NCI-H2081 (cell line): ENCODE measurements around the gene DUS3L.
"Not testable (repeated sequence)": the region's sequence is repeated elsewhere in the genome, so short reads cannot be mapped to it uniquely, and the experiment has no call there.

Source experiments
- DNase-seq, 2 experiments: peaks; one replicate each; lab custom pipeline; 2025; lab: John Stamatoyannopoulos, UW

Gene DUS3L

DNA sequence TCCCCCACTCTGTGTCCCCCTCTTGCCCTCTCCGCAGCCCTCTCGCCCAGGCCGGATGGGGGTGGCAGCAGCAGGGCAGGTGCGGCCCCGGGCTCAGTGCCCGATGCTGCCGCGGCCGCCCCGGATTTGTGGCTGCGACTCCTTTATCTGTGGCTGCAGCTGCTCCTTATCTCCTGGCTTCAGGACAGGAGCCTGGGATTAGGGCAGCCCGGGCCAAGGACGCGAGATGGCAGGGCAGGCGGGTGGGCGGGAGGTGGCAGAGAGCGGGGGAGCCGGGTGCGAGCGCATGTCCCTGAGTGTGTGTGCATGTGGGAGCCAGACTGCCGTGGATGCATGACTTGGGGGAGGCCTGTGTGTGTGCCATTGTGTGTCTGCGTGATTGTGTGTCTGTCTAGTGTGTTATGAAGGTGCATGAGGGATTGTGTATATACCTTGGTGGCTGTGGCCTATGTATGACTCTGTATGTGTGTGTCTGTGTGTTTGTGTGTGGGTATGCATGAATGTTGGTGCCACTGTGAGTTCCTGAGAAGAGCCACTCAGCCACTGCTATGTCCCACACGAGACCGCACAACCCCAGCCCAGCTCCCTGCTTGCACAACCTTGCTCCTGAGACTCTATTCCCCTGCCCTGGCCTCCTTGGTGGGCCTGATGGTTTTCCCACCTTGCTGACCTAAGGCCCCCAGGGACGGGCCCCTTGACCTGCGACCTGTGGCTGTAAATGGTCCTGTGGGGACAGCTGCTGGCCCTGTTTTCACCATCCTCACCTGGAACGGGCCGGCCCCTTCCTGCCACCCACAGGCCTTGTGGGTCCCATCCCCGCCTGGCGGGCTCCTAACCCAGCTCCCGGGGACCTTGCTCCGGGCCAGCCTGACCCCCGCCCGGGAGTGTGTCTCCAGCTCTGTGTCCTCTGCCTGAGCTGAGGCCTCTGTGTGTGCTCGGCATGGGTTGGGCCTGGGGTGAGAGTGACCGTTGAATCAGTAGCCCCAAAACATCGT is 8.6 kb upstream of the DUS3L start:
- peak in 1 of 2 experiments; percentile 19 for DNase-seq

DNA sequence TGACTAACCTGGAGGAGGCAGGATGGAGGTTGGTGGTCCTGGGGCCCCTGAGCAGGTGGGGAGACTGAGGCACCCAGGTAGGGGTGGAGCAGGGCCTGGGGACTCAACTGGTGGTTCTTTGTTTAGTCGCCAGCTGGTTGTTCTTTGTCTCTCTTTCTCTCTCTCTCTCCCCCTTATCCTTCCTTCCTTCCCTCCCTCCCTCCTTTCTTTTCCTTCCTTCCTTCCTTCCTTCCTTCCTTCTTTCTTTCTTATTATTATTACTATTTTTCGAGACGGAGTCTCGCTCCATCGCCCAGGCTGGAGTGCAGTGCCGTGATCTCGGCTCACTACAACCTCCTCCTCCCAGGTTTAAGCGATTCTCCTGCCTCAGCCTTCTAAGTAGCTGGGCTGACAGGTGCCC is 7.3 kb upstream of the DUS3L start:
- DNase-seq = no peak

DNA sequence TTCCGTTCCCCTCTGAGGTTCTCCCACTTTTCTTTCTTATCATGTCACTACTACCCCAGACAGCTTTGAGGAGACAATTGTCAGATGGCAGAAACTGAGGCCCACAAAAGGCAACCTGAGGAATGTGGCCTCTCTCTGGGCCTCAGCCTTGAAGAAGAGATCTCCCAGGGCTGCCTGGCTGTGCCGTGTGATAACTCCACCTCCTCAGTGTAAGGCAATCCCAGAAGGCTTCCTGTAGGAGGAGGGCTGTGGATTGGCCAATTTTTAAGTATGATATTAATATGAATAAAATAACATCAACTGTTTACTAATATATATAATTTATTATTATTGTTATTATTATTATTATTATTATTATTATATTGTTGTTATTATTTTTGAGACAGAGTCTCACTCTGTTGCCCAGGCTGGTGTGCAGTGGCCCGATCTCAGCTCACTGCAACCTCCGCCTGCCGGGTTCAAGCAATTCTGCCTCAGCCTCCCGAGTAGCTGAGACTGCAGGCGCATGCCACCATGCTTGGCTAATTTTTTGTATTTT is 4.5 kb upstream of the DUS3L start:
- DNase-seq = no peak

DNA sequence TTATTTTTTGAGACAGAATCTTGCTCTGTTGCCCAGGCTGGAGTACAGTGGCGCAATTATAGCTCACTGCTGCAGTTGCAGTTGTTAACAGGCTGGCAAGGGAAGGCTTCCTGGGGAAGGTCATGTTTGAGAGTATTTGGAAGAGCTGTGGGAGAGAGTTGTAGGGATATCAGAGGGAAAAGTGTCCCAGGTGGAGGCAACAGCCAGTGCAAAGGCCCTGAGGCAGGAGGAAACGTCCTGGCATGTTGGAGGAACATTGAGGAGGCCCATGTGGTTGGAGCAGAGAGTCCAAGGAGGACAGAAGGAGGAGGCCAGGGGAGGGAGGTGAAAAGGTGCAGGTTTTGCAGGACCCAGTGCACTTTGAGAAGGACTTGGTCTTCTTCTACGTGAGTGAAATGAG is 2.2 kb upstream of the DUS3L start:
- no peak for DNase-seq

DNA sequence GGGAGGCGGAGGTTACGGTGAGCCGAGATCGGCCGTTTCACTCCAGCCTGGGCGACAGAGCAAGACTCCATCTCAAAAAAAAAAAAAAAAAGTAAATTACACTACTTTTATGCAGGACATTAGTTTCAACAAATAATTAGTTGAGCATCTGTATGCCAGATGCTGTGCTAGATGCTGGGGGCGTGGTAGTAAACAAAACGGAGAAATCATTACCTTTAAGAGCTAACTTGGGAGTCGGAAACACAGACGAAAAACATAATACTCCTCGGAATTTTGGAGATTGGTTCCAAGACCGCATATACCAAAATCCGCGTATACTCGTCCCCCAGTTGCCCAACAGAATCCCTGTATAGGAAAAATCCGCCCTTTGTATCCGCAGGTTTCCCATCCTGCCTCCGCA is 1.3 kb upstream of the DUS3L start:
- DNase-seq = no peak

DNA sequence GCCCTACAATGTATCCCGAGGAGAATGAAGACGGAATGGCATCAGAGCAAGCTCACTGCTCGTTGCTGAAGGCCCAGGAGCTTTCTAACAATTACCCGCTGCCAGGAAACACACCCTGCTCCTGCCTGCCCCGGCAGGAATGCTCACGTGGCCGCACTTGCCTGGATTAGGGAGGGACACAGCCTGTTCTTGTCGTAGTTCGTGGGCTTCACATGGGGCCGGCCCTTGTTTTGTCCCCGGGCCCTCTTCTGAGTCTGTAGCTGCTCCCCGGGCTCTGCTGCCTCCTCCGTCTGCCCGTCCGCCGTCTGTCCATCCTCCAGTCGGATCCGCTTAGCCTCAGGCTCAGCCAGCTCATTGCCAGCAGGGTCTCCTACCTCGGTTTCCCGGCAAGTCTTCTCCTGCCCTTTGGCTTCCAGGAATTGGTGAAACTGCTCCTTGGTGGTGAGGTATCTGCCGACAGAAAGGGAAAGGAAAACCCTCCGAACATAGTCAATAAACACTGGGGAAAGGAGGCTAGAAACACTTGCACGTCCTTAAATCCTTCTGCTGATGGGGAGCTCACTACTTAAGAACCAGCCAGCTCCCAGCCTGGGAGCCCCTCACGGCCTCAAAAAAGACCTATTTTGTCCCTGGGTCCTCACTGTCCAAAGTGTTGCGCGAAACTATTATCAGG is 941 bp downstream of the DUS3L start:
- DNase-seq = no peak

DNA sequence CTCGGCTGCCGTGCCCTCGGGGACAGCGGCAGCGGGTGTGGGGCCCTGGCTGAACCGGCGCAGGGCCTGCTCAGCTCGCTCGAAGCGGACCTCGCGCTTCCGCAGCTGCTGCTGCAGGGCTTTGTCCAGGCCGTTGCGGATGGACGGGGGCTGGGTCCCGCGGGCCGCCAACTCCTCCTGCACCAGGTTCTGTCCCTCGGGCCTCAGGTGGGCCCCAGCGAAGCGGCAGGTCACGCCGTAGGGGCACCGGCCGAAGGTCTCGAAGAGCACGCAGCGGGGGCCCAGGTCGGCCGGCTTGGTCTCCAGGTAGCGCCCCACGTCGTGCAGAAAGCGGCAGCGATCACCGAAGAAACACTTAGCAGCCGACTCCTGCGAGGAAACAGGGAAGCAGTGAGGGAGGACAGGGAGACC is 1.6 kb downstream of the DUS3L start:
- no peak for DNase-seq

DNA sequence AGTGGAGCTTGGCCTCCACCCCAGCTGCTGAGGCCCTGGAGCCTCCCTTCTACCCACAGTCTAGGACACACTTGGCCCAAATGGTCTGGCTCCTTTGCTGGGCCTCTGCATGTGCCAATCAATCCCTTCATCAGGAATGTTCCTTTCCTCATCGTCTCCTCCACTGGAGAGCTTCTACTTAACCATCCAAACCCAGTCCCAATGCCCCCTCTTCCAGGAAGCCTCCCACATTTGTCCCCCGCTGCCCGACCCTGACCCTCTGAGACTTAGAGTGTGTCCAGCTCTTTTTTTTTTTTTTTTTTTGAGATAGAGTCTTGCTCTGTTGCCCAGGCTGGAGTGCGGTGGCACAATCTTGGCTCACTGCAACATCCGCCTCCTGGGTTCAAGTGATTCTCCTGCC is 2.5 kb downstream of the DUS3L start:
- DNase-seq = no peak

DNA sequence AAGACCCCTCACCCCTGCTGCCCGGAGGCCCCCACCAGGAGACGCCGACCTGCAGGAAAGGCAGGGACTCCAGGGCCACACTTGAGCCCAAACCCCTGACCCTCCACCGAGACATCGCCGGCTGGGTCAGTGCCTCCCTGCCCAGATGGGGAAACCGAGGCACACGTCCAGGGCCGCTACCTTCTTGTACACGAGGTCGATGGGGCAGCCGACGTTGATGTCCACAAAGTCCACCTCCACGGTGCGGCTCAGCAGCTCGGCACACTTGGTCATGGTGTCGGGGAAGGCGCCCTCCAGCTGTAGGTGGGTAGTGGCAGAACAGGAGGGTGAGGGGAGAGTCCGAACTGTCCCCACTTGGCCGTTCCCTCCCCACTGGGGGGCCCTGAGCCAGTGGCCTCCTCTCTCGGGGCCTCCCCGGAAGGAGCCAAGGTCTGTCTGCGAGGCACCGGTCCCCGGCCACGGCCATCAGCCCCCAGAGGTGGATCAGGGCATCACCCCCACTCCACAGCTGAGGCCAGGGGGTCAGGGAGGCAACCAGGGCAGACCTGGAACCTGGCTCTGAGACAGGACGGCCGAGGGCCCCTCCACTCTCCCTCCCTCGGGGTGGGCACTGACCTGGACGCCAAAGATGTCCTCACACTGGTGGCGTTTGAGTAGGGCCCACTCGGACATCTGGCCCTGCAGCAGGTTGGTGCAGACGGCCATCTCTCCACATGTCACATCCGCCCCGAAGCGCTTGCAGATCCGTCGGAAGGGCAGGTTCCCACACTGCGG is 3.4 kb downstream of the DUS3L start:
- no peak for DNase-seq

DNA sequence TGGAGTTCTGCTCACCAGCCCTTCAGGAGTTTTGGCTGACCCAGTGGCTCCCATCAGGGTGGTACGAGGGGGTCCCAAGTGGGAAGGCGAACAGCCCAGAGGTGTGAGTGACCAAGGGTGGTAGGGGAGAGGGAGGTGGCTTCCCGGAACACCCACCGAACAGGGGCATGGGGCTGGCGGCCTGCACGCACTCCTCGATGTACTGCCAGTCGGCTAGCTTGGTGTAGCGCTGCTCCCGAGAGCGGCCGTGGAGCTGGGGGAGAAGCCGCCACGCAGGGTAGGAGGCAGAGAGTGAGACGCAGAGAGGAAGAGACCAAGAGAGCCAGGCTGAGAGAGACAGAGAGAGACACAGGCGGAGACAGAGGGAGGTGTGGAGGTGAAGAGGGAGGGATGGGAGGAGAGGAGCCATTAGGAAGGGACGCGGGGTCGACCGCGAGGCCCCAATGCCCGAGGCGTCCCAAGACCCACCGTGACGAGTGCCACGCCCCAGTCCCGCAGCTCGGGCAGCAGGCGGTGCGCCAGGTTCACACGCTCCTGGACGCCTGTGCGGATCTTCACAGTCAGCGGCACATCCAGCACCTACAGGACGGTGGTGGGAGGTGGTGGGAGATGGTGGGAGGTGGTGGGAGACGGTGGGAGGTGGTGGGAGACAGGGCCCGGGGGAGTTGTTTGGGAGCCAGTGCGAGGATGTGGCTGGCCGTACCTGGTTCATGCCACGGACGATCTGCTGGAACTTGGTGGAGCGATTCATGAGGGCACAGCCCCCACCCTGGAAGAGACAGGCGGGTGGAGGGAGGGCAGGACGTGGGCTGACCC is 4.2 kb downstream of the DUS3L start:
- DNase-seq = no peak

DNA sequence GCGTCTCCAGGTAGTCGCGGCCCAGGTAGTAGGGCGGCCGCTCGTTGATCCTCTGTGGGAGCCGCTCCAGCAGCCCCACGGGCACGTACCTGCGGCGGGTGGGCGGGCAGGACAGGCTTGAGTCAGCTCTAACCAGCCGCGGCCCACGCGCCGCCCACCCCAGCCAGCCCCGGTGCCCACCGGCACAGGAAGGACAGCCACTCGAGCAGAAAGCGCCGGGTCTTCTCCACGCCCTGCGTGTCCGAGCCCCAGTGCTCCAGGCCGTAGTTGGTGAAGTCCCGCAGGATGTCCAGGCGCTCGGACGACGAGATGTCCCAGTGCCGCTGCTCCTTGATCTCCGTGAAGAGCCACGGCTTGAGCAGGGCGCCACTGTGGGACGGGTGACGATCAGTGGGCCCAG is 5.5 kb downstream of the DUS3L start:
- DNase-seq = no peak

DNA sequence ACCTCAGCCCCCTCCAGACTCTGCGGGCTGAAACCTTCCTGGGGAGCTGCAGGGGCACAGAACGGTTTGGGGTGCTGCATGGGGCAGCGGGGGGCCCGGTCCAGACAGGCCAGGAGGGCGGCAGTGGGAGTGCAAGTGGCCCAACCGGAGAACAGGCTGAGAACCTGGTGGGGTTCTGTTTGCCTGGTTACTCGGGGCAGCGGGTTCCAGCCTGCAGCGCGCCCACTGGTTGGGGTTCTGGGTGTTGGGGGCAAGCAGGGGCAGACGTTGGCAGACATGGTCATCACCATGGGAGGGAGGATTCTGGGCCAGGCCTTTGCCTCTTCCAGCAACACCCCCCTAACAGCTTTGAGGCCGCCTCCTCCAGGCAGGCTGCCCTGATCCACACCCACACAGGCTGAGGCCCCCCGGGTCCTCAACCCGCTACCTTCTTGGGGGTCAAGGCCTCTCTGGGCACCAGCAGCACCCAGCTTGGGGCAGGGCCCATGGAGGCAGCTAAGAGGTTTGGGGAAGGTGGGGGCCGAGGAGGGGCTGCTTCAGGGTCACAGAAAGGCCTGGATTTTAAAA is 6.3 kb downstream of the DUS3L start, which contains the start of gene PRR22:
Gene PRR22, minus strand, starts transcription at position 166 of the 567 bp plus-strand sequence. Its CDS starts 86 bp downstream, at position 80.
- no peak for DNase-seq

DNA sequence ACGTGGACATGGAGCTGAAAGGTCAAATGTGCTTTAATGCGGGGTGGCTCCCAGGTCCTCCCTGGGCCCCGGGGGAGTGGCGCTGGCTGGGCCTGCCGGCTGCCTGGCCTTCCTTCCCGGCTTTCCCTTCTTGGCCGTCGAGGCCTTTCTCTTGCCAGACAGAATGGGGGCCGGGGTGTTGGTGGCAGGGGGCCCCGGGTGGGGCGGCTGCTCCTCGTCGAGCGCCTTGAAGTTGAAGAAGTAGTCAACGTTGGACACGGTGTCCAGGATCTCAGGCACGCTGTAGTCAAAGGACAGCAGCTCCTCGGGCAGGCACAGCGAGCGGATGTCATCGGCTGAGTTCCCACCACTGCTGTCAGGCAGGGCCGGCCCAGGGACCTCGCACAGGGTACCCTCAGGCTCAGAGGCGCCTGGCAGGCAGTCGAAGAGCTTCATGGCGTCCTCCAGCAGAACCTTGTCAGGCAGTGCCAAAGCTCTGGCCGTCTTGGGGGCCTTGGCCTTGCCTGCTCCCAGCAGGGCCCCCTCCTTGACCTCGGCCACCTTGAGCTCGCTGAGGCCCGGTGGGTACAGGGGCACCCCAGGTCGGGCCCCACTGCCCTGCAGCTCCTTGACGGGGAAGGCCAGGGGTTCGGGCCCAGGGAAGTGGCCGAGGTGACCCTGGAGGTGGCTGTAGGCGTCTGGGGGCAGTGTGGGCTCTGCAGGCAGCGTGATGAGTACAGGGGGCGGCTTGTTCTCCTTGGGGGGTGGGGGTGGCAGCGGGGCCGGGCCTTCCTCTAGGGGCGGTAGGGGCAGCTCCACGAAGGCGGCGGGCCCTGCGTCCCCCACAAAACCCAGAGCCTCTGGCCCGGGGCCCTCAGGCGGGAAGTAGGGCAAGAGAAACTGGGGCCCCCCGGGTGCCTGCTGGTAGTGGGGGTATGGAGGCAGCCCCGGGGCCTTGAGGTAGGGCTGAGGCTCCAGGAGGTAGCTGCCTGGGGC is 7.7 kb downstream of the DUS3L start:
- no peak for DNase-seq

DNA sequence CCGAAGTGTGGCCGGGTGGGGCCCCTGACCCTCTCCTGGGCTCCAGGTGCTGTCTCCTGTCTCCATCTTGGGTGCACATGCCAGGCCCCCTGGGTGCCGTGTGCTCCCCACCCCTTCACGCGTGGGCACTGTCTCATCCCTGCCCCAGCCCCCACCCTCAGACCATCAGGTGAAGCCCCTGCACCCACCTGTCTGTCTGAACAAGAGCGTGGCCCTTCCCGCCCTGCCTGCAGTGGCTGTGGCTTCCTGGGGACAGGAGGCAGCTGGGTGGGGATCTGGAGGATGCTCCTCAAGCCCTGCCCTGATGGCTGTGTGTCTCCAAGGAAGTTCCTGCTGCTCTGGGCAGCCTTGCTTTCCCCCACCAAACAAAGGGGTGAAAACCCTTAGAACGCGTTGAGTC is 8.6 kb downstream of the DUS3L start:
- no peak for DNase-seq

DNA sequence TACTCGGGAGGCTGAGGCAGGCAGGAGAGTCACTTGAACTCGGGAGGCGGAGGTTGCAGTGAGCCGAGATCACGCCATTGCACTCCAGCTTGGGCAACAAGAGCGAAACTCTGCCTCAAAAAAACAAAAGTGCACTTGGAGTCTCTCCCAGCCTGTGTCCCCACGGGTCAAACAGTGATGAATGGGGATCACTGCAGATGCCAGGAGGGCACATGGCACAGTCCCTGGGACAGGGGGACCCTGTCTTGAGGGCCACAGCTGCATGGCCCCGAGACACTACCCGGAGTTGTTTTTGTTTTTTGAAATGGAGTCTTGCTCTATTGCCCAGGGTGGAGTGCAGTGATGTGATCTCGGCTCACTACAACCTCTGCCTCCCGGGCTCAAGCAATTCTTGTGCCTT is 10.0 kb downstream of the DUS3L start:
- DNase-seq = not testable (repeated sequence)

DNA sequence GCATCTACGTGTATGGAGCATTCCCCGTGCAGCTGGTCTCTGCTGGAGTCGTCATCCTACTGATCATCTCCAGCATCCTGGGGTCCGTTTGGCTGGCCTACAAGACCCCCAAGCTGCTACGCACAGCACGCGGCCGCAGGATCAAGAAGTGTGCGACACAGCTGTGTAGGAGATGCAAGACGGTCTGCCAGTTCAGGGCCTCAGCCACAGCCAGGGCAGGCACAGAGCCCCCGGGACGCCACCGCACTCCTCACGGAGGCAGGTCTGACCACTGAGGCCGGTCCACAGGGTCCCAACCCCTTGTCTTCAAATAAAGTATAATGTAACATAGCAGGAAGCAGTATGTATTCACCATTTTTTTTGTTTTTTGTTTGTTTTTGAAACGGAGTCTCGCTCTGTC is 12.6 kb downstream of the DUS3L start:
- DNase-seq = no peak

DNA sequence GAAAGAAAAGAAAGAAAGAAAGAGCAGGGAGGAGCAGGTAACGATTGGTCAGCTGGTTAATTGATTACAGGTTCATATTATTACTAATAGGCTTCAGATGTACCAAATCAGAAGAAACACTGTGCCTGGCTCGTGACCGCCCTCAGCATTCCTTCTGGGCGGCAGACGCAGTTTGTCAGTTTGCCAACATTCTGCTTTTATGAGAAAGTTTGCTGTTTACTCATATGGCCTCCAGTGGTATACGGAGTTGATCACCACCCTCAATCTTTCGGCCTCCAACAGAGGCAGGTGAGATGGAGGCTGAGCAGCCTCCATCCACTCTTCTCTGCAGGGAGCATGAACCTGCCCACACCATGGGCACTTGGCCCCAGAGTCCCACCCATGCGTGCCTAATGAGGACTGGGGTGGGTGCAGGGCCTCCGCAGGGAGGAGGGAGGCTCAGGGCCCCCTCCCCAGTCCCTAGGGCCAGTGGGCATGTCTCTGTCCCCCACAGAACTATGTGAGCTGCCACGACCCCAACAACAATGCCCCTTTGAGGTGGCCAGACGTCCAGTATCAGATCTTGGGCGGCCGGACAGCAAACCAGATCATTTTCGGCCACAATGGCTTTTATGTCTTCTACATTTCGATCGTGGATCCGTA is 15.2 kb downstream of the DUS3L start:
- DNase-seq = no peak

DNA sequence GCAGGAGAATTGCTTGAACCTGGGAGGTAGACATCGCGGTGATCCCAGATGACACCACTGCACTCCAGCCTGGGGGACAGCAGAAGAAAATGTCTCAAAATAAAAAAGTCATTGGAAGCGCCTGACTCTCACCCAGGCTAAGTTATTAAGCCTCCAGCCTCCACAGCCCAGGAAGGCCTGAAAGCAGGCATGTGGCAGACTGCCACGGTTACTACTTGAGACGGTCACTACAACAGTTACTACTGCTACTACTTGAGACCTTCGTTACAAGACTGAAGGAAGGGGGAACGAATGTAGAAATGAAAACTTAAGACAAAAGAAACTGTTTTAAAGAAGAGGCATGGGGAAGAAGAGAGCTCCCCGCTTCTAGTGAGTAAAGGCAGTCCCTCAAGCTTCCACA is 16.0 kb downstream of the DUS3L start:
- no peak for DNase-seq

DNA sequence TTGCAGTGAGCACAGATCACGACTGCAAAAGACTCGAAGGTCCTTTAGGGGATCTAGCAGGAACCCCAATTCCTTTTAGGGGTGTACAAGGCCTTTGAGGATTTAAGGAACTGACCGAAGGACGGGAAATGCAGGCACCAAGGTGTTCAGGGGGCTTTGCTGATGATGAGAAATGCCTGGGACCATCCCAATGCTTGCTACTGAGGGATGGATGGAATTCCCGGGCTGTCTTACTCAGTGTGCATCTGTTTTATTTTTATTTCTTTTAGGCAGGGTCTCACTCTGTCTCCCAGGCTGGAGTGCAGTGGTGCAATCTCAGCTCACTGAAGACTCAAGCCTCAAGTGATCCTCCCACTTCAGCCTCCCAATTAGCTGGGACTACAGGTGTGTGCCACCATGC is 17.7 kb downstream of the DUS3L start:
- no peak for DNase-seq
